ENCODE data around the gene MYH13. TPM values are rescaled to one million over a fixed set of nuclear protein-coding genes. Genes with fewer than 3 reads are reported as not detected.

The MYH13 gene
- total RNA-seq, 1 donor from 2014 or later, result not detected

DNA sequence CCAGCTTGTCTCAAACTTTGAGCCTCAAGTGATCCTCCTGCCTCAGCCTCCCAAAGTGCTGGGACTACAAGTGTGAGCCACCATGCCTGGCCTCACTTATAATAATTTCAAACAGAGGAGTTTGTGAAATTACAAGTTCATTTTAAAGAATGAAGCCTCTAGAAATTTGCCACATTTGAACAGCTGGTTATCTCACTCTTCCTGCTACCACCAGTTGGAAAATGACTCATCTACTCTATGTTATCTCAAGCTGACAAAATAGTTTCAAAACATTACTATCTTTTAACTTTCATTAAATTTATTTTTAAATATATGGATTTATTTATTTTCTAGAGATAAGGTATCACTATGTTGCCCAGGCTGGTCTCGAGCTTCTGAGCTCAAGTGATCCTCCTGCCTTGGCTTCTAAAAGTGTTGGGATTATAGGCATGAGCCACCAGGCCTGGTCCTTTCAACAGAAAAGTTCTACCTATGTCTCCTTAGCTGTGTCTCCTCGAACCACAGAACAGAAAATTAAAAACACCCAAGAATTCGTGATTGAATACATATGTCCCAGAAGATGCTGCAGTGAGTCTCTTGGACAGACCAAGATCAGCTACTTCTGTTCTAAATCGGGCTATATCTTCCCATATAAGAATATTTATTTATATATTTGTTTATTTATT, 47.6 kb downstream of the MYH13 start:
- Histone ChIP-seq H3K9me3 (no peaks in the 10 kb centered on the region), H3K27me3 (no peaks in the 10 kb centered on the region), H3K4me1 (no peaks in the 10 kb centered on the region), H3K36me3 (no peaks in the 10 kb centered on the region), H3K27ac (no peak overlapping the region), H3K4me3 (no peak overlapping the region)
- intact Hi-C loops (cut with DNase I), result no loop called here
- no peak for DNase-seq (ENCODE audit: extremely low spot score in 2 of 2)
- TF ChIP-seq CTCF (IDR thresholded peaks at IDR 0.05), result no peak
- no peak for TF ChIP-seq POLR2AphosphoS5 (IDR thresholded peaks at IDR 0.05; ENCODE audit: insufficient read depth in 1 of 2, low read depth in 1 of 2)
- TF ChIP-seq POLR2A (IDR thresholded peaks at IDR 0.05), result no peak

DNA sequence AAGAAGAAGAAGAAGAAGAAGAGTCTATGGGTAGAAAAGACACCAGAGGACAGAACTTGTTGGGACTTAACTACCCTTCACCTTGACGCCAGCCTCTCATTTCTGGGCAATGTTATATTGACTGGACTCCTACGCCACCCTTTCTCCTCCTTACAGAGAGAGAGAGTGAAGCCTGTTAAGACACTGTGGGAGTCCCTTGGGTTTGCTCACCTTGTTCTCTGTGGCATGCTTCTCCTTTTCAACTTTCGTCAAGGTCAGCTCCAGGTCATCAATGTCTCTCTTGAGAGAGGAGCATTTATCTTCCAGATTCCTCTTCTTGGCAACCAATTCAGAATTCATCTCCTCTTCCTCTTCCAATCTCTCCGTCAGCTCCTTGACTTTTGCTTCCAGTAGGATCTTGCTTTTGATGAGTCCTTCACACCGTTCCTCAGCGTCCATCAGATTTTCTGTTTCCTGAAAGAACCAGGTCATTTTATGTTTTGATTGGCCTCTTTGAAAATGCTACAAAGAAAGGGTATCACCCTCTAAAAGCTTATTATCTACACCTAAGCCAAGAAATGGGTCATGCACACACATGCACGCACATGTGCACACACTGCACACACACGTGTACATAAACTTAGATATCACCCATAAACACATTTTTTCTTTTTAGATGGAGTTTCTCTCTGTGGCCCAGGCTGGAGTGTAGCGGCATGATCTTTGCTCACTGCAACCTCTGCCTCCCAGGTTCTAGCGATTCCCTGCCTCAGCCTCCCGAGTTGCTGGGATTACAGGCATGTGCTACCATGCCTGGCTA, 48.8 kb downstream of the MYH13 start:
- Histone ChIP-seq H3K9me3 (no peaks in the 10 kb centered on the region), H3K4me3 (no peak overlapping the region), H3K27me3 (no peaks in the 10 kb centered on the region), H3K27ac (no peak overlapping the region), H3K4me1 (no peaks in the 10 kb centered on the region), H3K36me3 (no peaks in the 10 kb centered on the region)
- TF ChIP-seq POLR2A (IDR thresholded peaks at IDR 0.05) (no peak), CTCF (IDR thresholded peaks at IDR 0.05) (no peak), POLR2AphosphoS5 (IDR thresholded peaks at IDR 0.05; ENCODE audit: insufficient read depth in 1 of 2, low read depth in 1 of 2) (no peak)
- no peak for DNase-seq (ENCODE audit: extremely low spot score in 2 of 2)
- intact Hi-C loops (cut with DNase I), result no loop called here

DNA sequence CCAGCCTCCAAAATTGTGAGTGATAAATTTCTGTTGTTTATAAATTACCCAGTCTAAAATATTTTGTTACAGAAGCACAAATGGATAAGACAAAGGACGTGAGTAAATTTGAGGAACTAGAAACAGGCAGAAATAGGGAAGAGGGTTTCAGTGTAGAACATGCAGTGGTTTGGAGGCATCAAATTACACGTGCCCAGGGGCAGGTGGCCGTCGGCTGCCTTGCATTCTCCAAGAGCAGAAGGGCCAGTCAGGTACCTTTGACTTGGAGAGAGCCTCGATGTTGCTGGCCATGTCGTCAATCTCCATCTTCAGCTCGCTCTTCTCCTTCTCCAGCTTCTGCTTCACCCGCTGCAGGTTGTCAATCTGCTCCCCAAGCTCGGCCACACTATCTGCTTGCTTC, 54.3 kb downstream of the MYH13 start:
- H3K36me3 ChIP-seq, result no peaks in the 10 kb centered on the region
- no peaks in the 10 kb centered on the region for H3K9me3 ChIP-seq
- H3K27me3 ChIP-seq, result no peaks in the 10 kb centered on the region
- no peak for DNase-seq (ENCODE audit: extremely low spot score in 2 of 2)
- TF ChIP-seq CTCF (IDR thresholded peaks at IDR 0.05) (no peak), POLR2AphosphoS5 (IDR thresholded peaks at IDR 0.05; ENCODE audit: insufficient read depth in 1 of 2, low read depth in 1 of 2) (no peak), POLR2A (IDR thresholded peaks at IDR 0.05) (no peak)
- no peak overlapping the region for H3K4me3 ChIP-seq
- H3K27ac ChIP-seq, result no peak overlapping the region
- intact Hi-C loops (cut with DNase I), result no loop called here
- H3K4me1 ChIP-seq, result no peaks in the 10 kb centered on the region

GRCh38 chr17:10317543-10317834, 55.3 kb downstream of the MYH13 start:
- DNase-seq (ENCODE audit: extremely low spot score in 2 of 2), result no peak
- Histone ChIP-seq H3K36me3 (no peaks in the 10 kb centered on the region), H3K27ac (no peak overlapping the region), H3K9me3 (no peaks in the 10 kb centered on the region), H3K4me3 (no peak overlapping the region), H3K4me1 (no peaks in the 10 kb centered on the region), H3K27me3 (no peaks in the 10 kb centered on the region)
- no peak for TF ChIP-seq POLR2AphosphoS5 (IDR thresholded peaks at IDR 0.05; ENCODE audit: insufficient read depth in 1 of 2, low read depth in 1 of 2)
- no peak for TF ChIP-seq CTCF (IDR thresholded peaks at IDR 0.05)
- no peak for TF ChIP-seq POLR2A (IDR thresholded peaks at IDR 0.05)
- intact Hi-C loops (cut with DNase I), result no loop called here
